ENCODE measurements around the gene PDLIM4.

PDLIM4 gene

DNA sequence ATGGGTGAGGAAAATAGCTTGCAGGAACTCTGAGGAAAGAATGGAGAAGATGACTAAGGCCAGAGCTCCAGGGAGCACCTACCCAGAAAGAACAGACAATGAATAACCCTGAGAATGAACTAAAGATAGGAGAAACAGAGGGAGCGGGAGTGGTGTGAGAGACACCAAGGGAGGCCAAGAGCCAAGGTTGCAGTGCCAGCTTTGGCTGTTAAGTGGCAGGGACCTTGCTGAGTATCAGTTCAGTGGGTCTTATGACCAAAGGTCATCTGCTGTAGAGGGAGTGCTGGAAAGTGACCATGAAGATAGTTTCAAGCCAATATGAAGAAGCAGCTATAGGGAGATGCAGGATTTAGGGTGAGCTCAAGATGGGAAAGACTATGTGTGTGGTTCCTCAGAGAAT is 46.6 kb upstream of the PDLIM4 start:
- Histone ChIP-seq H3K4me3 (ENCODE audit: low read depth, low read length) (no peak overlapping the region), H3K27ac (no peak overlapping the region), H3K4me2 (ENCODE audit: low read length) (no peak overlapping the region), H3K4me1 (peaks cover 3% of the 10 kb centered on the region), H3K36me3 (ENCODE audit: control insufficient read depth, insufficient read depth, low read length) (no peaks in the 10 kb centered on the region), H3K27me3 (ENCODE audit: control insufficient read depth, insufficient read depth, low read length) (no peaks in the 10 kb centered on the region), H3K9me3 (ENCODE audit: control insufficient read depth, low read length) (no peaks in the 10 kb centered on the region), H3K9ac (no peak overlapping the region), H2AFZ (no peak overlapping the region), H3K79me2 (no peaks in the 10 kb centered on the region)
- TF ChIP-seq, protein P1, sequence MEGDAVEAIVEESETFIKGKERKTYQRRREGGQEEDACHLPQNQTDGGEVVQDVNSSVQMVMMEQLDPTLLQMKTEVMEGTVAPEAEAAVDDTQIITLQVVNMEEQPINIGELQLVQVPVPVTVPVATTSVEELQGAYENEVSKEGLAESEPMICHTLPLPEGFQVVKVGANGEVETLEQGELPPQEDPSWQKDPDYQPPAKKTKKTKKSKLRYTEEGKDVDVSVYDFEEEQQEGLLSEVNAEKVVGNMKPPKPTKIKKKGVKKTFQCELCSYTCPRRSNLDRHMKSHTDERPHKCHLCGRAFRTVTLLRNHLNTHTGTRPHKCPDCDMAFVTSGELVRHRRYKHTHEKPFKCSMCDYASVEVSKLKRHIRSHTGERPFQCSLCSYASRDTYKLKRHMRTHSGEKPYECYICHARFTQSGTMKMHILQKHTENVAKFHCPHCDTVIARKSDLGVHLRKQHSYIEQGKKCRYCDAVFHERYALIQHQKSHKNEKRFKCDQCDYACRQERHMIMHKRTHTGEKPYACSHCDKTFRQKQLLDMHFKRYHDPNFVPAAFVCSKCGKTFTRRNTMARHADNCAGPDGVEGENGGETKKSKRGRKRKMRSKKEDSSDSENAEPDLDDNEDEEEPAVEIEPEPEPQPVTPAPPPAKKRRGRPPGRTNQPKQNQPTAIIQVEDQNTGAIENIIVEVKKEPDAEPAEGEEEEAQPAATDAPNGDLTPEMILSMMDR (IDR thresholded peaks at IDR 0.05) = no peak

DNA sequence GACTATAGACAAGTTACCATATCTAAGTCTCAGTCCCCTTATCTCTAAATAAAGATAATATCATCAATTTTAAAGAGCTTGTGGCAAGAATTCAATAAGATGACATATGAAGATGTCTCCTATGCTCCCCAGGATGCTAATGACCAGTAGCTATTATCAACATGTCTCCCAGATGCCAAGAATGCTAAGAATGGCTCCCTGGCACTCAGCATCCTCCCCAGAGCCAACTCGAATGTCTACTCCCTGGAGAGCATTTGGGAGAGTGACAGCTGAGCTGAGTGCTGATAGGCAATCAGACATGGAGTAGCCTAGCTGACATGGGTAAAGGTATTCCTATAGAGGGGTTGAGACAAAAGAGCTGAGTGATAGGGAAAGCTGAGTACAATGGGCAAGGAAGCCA is 45.7 kb upstream of the PDLIM4 start:
- Histone ChIP-seq H3K36me3 (ENCODE audit: control insufficient read depth, insufficient read depth, low read length) (no peaks in the 10 kb centered on the region), H3K27ac (no peak overlapping the region), H3K4me2 (ENCODE audit: low read length) (no peak overlapping the region)

DNA sequence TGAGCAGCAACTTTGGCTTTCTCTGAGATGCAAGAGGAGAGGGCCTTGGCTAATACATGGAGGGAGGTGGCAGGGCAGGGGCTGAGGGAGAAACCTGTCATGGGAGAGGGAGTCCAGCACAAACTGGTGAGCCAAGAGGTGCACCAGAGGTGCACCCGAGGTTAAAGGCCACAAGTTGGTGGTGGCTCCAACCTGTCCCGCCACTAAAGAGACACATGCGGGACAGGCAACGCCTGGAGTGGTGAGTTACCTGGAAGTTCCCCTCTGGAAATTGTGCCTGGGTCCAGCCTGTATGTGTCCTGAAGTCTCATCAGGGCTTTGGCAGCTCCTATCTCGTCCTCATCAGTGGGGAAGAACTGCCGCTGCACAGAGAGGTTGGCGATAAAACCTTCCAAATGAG is 43.8 kb upstream of the PDLIM4 start:
- H3K4me1 ChIP-seq = peaks cover 3% of the 10 kb centered on the region
- TF ChIP-seq, protein P1 (IDR thresholded peaks at IDR 0.05) = no peak
- H3K27me3 ChIP-seq (ENCODE audit: control insufficient read depth, insufficient read depth, low read length) = no peaks in the 10 kb centered on the region
- H3K79me2 ChIP-seq = no peaks in the 10 kb centered on the region
- H3K36me3 ChIP-seq (ENCODE audit: control insufficient read depth, insufficient read depth, low read length) = no peaks in the 10 kb centered on the region
- no peak overlapping the region for H3K4me3 ChIP-seq (ENCODE audit: low read depth, low read length)
- H3K9me3 ChIP-seq (ENCODE audit: control insufficient read depth, low read length) = no peaks in the 10 kb centered on the region
- H3K9ac ChIP-seq = no peak overlapping the region
- H3K27ac ChIP-seq = no peak overlapping the region
- H3K4me2 ChIP-seq (ENCODE audit: low read length) = no peak overlapping the region
- H2AFZ ChIP-seq = no peak overlapping the region

More for the DNA sequence above, 45.7 kb upstream of the PDLIM4 start:
- peaks cover 3% of the 10 kb centered on the region for H3K4me1 ChIP-seq
- no peak overlapping the region for H2AFZ ChIP-seq
- H3K79me2 ChIP-seq = no peaks in the 10 kb centered on the region
- H3K9me3 ChIP-seq (ENCODE audit: control insufficient read depth, low read length) = no peaks in the 10 kb centered on the region
- TF ChIP-seq, protein P1 (IDR thresholded peaks at IDR 0.05) = no peak
- H3K27me3 ChIP-seq (ENCODE audit: control insufficient read depth, insufficient read depth, low read length) = no peaks in the 10 kb centered on the region
- no peak overlapping the region for H3K4me3 ChIP-seq (ENCODE audit: low read depth, low read length)
- H3K9ac ChIP-seq = no peak overlapping the region

DNA sequence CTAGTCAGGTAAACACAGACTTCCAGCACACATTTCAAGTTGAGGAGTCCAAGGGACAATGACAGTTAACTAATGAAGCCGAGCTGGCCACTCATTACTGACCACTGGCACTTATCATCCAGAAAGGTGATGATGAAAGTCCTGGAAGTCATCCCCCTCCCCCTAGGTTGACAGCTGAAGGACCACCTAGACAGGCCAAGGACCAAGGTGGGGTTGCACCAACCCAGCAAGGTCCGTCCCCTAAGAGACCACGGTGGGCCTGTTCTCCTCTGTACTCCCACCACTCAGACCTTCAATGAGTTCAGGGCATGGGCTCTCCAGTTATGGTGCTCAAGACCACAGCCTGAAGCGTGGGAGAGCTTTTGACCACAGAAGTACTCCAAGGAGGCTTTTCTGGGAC is 43.0 kb upstream of the PDLIM4 start:
- TF ChIP-seq, protein P1 (IDR thresholded peaks at IDR 0.05) = no peak
- Histone ChIP-seq H3K27ac (no peak overlapping the region), H3K4me1 (peaks cover 3% of the 10 kb centered on the region), H3K4me3 (ENCODE audit: low read depth, low read length) (no peak overlapping the region), H3K27me3 (ENCODE audit: control insufficient read depth, insufficient read depth, low read length) (no peaks in the 10 kb centered on the region), H3K9me3 (ENCODE audit: control insufficient read depth, low read length) (no peaks in the 10 kb centered on the region), H3K79me2 (no peaks in the 10 kb centered on the region), H3K9ac (no peak overlapping the region), H3K4me2 (ENCODE audit: low read length) (no peak overlapping the region), H2AFZ (no peak overlapping the region), H3K36me3 (ENCODE audit: control insufficient read depth, insufficient read depth, low read length) (no peaks in the 10 kb centered on the region)

DNA sequence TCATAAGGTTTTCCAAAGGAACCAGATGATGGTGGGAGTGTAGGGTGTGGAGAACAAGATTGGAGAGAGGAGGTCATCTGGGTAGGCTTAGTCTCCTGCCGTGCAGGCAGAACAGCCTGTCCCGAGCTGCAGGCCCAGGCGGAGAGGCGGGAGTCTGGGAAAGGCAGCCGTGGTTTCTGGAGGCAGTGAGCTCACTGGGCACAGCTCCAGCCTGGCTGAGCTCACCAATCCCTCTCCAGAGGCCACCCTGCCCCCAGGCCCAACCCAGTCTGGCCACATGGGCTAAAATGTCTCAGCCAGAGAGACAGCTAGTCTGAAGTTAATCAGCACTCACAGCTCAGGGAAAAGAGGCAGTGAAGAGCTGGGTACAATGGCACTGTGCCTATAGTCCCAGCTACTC is 42.2 kb upstream of the PDLIM4 start:
- Histone ChIP-seq H3K4me1 (peaks cover 3% of the 10 kb centered on the region), H3K36me3 (ENCODE audit: control insufficient read depth, insufficient read depth, low read length) (no peaks in the 10 kb centered on the region), H3K4me2 (ENCODE audit: low read length) (no peak overlapping the region), H3K9ac (no peak overlapping the region), H3K4me3 (ENCODE audit: low read depth, low read length) (no peak overlapping the region), H3K79me2 (no peaks in the 10 kb centered on the region), H2AFZ (peak overlapping the region; percentile 70), H3K27me3 (ENCODE audit: control insufficient read depth, insufficient read depth, low read length) (no peaks in the 10 kb centered on the region), H3K27ac (no peak overlapping the region), H3K9me3 (ENCODE audit: control insufficient read depth, low read length) (no peaks in the 10 kb centered on the region)
- TF ChIP-seq, protein P1 (IDR thresholded peaks at IDR 0.05) = no peak

All from parathyroid adenoma (tissue), 2 donors.